Activated CD8-positive, alpha-beta memory T cell treated with anti-CD3 and anti-CD28 coated beads, Interleukin-2, amount 50 U/mL, for 1 hour (primary cell): ENCODE measurements around the gene PIK3R3.

Experiments used
- DNase-seq: peaks from one replicate; pipeline ENCODE4 v3.0.0-alpha.2; 2020; ENCODE audit errors: extremely low read depth

The PIK3R3 gene

GRCh38 chr1:46132529-46133180, at the start of gene PIK3R3:
TSS of gene PIK3R3 (minus strand) at chr1:46132629. CDS start at chr1:46131952, 677 bp downstream.
- DNase-seq = peak; percentile 63

GRCh38 chr1:46181343-46182260, 49.2 kb upstream of the PIK3R3 start:
- DNase-seq = no peak

GRCh38 chr1:46180082-46180616, 47.7 kb upstream of the PIK3R3 start:
- no peak for DNase-seq

GRCh38 chr1:46179138-46180081, 47.0 kb upstream of the PIK3R3 start:
- DNase-seq = peak; percentile 28

GRCh38 chr1:46176211-46176865, 43.9 kb upstream of the PIK3R3 start, which contains the start of gene P3R3URF:
TSS of gene P3R3URF (minus strand) at chr1:46176488. CDS start at chr1:46176471, 17 bp downstream.
- DNase-seq = no peak

GRCh38 chr1:46175243-46175642, 42.8 kb upstream of the PIK3R3 start:
- no peak for DNase-seq

GRCh38 chr1:46174448-46175231, 42.2 kb upstream of the PIK3R3 start, which contains the start of gene TSPAN1:
TSS of gene TSPAN1 (plus strand) at chr1:46175087. CDS start at chr1:46181108, 6,021 bp downstream.
- DNase-seq = no peak

- no peak for DNase-seq
Measured at GRCh38 chr1:46173361-46173856, 41.0 kb upstream of the PIK3R3 start.

GRCh38 chr1:46172321-46172720, 39.9 kb upstream of the PIK3R3 start:
- DNase-seq = no peak

GRCh38 chr1:46171871-46172270, 39.4 kb upstream of the PIK3R3 start:
- no peak for DNase-seq

- no peak for DNase-seq
Measured at GRCh38 chr1:46171351-46171750, 38.9 kb upstream of the PIK3R3 start.

GRCh38 chr1:46169811-46170454, 37.5 kb upstream of the PIK3R3 start:
- no peak for DNase-seq

- DNase-seq = no peak
Measured at GRCh38 chr1:46168477-46168876, 36.0 kb upstream of the PIK3R3 start.

GRCh38 chr1:46166521-46167462, 34.4 kb upstream of the PIK3R3 start:
- DNase-seq = no peak

GRCh38 chr1:46160212-46160611, 27.8 kb upstream of the PIK3R3 start:
- DNase-seq = no peak

GRCh38 chr1:46159516-46159915, 27.1 kb upstream of the PIK3R3 start:
- no peak for DNase-seq

GRCh38 chr1:46158312-46159281, 26.2 kb upstream of the PIK3R3 start:
- no peak for DNase-seq
